ENCODE data around the gene TPRA1.
A peak's percentile ranks its signal among the peaks of the same experiment; 100 is the strongest.

Gene TPRA1

DNA sequence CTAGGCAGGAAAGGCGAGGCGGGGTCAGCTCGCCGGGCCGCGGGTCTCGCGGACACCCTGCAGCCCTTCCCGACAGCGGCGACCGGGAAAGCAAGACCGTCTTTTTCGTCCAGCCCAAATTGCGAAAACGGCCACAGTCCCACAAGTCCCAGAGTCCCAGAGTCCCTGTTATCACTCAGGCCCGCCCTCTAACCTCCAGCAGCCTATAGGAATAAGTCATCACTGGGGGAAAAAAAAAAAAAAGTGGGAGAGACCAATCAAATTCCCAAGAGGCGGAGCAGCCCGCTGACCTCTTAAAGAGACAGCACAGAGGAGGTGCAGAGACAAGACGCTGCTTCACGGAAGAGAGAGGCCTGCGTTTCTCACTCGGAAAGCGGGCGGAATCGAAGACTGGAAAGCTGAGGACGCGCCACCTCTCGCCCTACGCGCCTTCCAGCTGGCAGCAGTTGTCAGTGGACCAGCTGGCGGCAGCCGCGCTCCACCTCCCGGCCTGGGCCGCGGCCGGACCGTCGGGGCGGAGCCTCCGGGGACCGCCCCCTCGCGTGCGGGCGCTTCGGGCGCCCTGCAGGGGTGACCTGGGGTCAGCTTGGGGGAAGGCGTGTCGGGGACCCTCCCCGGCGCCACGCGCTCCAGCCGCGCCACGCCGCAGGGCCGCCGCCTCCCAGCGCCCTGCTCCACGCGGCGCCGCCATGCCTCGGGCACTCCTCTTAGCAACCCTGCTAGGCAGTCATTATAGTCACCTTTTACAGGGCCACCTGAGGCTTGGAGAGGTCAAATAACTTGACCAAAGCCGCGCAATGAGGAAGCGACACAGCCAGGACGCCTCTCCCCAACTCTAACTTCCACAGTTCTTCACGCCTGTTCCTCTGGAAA is at the start of gene TPRA1:
TSS of gene TPRA1 (minus strand) at position 141 of the 873 bp plus-strand sequence. CDS start 10,587 bp downstream, outside the sequence.
- peak; percentile 67 to 75 for DNase-seq (ENCODE audit: low read depth in 2 of 2)

- DNase-seq (ENCODE audit: low read depth in 2 of 2): no peak
Observed at GRCh38 chr3:127640042-127640355, 49.5 kb upstream of the TPRA1 start.

GRCh38 chr3:127639173-127640041 is 48.9 kb upstream of the TPRA1 start:
- no peak for DNase-seq (ENCODE audit: low read depth in 2 of 2)

DNA sequence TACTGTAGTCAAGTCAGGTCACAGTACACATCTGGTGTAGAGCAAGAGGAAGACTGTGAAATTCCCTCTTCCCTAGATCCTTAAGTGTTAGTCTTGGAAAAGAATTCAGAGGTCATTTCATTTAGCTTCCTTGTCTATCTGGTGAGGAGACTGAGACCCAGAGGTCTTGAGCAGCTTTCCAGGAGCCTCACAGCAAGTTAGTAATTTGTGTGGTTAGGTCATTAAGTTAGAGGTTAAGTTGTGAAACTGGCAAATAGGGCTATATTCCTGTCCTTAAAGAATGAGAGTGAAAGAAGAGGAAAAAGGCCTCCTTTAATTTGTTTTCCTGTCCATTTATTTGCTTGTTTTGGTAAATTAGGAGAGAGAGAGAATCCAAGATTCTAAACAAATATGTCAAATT is 47.4 kb upstream of the TPRA1 start:
- no peak for DNase-seq (ENCODE audit: low read depth in 2 of 2)

GRCh38 chr3:127637546-127637945 is 47.0 kb upstream of the TPRA1 start:
- DNase-seq (ENCODE audit: low read depth in 2 of 2): no peak

- DNase-seq (ENCODE audit: low read depth in 2 of 2): no peak
Observed at GRCh38 chr3:127634653-127635052, 44.1 kb upstream of the TPRA1 start.

DNA sequence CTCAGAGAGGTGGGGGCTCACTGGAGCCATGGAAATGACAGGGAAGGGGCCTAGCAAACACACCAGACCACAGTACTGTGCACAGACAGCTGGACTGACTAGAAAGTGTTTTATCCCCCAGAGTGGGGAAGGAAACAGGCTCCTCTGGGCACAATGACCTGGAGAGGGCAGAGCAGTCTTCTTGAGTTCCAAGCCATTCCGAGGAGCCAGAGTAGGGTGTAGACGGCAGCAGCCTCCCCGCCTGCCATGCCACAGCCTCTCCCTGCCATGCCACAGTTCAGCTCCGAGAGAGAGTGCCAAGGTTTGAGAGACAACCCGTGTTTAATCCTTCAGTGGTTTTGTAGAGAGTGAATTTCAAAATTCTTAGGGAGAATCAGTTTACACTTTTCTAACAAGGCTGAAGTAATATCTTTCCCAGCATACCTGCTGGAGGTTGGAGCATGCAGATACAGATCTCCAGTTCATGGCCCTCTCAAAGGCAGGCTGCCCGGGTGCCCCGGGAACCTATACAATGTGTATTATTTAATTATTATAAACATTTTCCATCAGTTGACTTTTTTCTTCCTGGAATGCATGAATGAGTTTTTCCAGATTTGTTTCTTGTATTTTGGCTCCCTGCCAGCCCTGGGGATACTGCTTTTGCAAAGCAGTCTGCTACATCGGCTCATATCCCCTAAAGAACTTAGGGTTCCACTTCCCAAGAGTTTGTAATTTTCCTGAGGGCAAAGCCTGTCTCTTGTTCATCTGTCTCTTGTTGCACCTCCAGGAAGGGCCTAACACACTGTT is 41.7 kb upstream of the TPRA1 start:
- no peak for DNase-seq (ENCODE audit: low read depth in 2 of 2)

DNA sequence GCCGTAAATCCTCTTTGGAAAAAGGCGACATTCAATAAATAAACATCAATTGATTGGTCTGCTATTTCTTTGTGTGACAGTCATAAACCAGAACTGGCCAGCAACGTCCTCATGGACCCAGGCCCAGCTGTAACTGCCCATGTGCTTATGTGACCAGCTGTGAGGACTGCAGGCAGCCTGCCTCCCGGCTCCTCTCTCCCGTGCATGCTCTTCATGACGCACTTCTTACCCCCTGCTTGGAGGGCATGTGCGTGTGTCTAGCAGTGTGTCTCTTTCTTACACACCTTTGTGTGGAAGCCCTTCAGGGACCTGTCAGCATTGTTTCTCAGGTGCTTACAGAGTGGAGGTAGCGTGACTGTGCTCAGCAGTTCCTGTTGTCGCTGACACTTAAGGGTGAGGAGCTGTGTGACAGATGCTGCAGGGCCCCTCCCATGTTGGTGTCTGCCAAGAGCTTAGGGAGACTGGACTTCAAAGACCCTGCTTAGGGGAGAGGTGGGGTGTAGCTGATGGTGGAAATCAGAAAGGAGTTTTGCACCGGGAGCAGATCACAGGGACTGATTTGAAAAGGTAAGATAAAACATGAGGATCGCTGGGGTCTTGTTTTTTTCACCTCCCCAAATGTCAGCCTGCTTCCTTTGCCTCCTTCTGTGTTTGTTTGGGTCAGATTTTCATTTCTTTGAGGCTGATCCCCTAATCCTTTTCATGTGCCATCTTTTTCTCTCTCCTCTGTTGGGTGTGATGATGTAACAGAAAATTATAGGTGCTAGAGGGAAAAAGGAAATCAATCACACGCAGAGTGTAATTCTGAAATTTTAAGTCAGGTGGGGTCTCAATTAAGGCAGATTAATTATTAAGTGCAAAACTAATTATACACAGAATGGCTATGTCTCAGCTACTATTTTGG is 40.5 kb upstream of the TPRA1 start:
- DNase-seq (ENCODE audit: low read depth in 2 of 2): no peak

- DNase-seq (ENCODE audit: low read depth in 2 of 2): peak in 1 of 2 donors; percentile 14
Observed at GRCh38 chr3:127629467-127630403, 39.2 kb upstream of the TPRA1 start.

DNA sequence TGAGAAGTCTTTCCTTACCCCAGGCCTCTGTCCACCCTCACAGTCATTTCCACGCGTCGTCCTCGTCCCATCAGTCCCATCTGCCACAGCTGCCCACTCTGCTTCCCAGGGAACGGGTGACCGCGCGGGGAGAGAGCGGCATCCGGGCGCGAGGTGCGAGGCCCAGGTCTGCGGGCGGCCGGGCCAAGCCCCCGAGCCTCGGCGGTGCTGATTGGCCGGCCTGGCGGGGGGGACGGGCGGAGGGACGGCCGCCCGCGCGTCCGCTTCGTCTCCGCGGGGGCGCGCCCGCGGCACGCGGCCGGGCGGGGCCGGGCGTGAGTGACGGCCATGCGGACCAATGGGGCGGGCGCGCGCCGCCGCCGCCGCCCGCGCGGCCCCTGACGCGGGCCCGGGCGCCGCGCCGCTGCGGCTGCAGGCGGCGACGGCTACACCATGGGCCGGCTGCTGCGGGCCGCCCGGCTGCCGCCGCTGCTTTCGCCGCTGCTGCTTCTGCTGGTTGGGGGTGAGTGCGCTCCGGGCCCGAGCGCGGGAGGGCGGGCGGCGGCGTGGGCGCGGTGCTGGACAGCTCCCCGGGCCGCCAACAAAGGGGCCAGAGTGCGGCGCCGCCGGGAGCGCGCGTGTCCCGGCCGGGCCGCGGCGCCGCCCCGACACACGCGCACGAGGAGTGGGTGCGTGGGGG is 38.4 kb upstream of the TPRA1 start, which contains the start of gene PODXL2:
TSS of gene PODXL2 (plus strand) at position 398 of the 679 bp plus-strand sequence. CDS start at position 433, 35 bp downstream.
- peak in 1 of 2 donors; percentile 10 for DNase-seq (ENCODE audit: low read depth in 2 of 2)

DNA sequence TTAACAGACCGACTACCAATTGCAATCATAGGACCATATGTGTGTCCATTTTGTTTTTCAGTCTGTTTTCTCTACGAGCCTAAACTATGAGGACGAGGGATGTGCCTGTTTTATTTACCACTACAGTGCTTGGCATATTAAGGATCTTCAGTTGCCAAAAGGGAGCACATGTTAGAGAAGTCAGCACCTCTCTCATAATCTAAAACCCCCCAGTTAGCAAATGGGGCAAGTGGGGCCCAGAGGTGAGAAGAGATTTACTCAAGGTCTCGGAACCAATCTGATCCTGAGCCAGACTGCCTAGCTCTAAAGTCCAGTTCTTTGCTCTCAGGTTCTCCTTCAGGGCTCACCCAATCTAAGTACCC is 37.9 kb upstream of the TPRA1 start:
- no peak for DNase-seq (ENCODE audit: low read depth in 2 of 2)

GRCh38 chr3:127625821-127626220 is 35.3 kb upstream of the TPRA1 start:
- DNase-seq (ENCODE audit: low read depth in 2 of 2): no peak

- DNase-seq (ENCODE audit: low read depth in 2 of 2): no peak
Observed at GRCh38 chr3:127624063-127624462, 33.5 kb upstream of the TPRA1 start.

DNA sequence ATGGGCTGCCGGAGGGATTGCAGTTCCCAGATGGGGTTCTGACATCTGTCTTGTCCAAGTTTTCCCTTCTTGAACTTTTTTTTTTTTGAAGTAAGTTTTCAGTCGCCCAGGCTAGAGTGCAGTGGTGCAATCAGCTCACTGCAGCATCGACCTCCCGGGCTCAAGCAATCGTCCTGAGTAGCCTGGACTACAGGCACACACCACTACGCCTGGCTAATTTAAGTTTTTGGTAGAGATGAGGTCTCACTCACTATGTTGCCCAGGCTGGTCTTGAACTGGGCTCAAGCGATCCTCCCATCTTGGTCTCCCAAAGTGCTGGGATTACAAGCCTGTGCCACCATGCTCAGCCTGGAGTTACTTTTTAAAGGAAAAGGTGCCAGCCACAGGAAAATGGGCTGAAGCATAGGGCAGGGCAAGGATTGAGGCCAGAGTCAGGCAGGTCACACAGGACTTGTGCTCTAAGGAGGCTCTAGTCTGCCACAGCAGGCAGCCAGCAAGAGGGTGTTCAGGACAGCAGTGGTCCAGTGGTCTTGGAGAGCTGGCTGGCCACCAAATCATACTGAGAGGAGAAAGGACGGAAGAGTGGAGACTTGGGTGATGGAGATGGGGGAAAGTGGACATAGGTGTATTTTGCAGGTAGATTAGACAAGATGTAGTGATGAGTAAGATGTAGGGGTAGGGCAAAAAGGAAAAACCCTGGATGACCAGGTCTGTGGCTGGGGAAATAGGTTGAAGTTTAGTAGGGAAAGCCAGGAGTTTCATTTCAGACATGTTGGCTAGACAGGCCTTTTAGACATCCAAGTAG is 32.4 kb upstream of the TPRA1 start:
- no peak for DNase-seq (ENCODE audit: low read depth in 2 of 2)

- DNase-seq (ENCODE audit: low read depth in 2 of 2): no peak
Observed at GRCh38 chr3:127622031-127622430, 31.5 kb upstream of the TPRA1 start.

DNA sequence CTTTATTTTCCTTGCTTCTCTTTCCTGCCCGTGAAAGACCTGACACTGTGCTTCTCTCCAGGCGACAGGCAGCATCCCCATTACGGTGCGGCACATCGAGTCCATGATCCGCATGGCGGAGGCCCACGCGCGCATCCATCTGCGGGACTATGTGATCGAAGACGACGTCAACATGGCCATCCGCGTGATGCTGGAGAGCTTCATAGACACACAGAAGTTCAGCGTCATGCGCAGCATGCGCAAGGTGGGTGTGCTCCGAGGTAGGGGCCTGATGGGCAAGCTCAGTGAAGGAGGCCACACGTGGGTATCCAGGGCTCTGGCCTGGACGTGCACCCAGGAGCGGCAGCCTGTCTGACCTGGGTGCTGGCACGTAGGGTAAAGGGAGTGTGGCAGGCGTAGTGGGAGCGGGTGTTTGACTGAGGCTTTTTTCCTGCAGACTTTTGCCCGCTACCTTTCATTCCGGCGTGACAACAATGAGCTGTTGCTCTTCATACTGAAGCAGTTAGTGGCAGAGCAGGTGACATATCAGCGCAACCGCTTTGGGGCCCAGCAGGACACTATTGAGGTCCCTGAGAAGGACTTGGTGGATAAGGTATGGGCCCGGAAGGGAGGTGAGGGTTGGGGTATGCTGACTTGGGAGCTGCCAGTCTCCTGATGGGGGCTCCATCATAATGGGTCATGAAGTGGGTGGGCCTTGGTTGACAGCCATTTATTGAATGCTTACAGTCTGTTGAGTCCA is 30.3 kb upstream of the TPRA1 start:
- DNase-seq (ENCODE audit: low read depth in 2 of 2): no peak

DNA sequence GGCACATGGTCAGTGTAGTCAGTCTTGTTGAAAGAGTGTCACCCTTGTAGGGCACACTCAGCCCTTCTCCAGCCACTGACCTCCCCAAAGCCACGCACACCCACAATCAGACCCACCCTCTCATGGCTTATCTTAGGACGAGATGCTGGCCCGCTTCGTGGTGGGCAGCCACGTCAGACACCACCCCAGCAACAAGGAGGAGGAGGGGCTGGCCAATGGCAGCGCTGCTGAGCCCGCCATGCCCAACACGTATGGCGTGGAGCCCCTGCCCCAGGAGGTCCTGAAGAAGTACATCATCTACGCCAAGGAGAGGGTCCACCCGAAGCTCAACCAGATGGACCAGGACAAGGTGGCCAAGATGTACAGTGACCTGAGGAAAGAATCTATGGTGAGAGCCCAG is 28.4 kb upstream of the TPRA1 start:
- no peak for DNase-seq (ENCODE audit: low read depth in 2 of 2)

Measured in stimulated activated CD4-positive, alpha-beta T cell treated with anti-CD3 and anti-CD28 coated beads, Interleukin-15, amount 100 ng/mL, for 48 hours (primary cell).